ENCODE results near the gene NUDT8.

NUDT8 gene

DNA sequence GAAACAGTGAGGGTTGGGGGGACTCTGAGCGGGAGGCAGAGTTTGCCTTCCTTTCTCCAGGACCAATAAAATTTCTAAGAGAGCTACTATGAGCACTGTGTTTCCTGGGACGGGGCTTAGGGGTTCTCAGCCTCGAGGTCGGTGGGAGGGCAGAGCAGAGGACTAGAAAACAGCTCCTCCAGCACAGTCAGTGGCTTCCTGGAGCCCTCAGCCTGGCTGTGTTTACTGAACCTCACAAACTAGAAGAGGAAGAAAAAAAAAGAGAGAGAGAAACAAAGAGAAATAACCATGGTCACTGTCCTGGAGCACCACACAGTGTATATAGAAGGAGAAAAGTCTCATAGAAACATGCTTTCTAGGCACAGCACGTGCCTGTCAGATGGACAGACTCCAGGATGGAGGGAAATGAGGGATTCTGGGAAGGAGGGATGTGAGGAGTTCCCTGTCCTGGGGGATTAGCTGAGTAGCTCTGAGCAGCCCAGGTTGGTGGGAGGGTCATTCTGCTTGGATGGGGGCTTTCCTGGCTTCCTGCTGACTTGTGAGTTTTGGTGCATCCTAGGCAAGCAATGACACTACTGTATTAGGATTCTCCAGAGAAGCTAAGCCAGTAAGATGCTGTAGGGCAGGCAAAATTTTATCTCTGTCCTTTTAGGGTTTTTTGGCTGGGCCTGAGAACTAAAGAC is 43.0 kb downstream of the NUDT8 start:
- no peak for DNase-seq

DNA sequence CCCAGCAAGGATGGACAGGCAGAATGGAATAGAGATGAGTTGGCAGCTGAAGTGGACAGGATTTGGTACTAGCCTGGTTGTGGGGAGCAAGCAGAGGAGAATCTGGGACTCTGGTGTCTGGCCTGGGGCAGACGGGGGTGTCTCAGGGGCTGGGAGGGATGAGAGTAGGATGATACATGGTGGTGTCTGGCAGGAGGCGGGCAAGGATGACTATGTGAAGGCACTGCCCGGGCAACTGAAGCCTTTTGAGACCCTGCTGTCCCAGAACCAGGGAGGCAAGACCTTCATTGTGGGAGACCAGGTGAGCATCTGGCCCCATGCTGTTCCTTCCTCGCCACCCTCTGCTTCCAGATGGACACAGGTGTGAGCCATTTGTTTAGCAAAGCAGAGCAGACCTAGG is 43.8 kb downstream of the NUDT8 start:
- DNase-seq: no peak

GRCh38 chr11:67584881-67585873 is 44.6 kb downstream of the NUDT8 start:
- DNase-seq: no peak

DNA sequence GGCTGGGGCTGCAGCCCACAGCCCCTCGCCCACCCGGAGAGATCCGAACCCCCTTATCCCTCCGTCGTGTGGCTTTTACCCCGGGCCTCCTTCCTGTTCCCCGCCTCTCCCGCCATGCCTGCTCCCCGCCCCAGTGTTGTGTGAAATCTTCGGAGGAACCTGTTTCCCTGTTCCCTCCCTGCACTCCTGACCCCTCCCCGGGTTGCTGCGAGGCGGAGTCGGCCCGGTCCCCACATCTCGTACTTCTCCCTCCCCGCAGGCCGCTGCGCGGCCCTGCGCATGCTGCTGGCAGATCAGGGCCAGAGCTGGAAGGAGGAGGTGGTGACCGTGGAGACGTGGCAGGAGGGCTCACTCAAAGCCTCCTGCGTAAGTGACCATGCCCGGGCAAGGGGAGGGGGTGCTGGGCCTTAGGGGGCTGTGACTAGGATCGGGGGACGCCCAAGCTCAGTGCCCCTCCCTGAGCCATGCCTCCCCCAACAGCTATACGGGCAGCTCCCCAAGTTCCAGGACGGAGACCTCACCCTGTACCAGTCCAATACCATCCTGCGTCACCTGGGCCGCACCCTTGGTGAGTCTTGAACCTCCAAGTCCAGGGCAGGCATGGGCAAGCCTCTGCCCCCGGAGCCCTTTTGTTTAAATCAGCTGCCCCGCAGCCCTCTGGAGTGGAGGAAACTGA is 45.4 kb downstream of the NUDT8 start:
- DNase-seq: no peak

GRCh38 chr11:67583247-67584204 is 46.2 kb downstream of the NUDT8 start, which contains the start of gene GSTP1:
Gene GSTP1 (plus strand): TSS chr11:67583812. CDS start chr11:67583844, 32 bp downstream.
- DNase-seq: peak; percentile 76

- no peak for DNase-seq
Observed at GRCh38 chr11:67582011-67582410, 47.7 kb downstream of the NUDT8 start.

DNA sequence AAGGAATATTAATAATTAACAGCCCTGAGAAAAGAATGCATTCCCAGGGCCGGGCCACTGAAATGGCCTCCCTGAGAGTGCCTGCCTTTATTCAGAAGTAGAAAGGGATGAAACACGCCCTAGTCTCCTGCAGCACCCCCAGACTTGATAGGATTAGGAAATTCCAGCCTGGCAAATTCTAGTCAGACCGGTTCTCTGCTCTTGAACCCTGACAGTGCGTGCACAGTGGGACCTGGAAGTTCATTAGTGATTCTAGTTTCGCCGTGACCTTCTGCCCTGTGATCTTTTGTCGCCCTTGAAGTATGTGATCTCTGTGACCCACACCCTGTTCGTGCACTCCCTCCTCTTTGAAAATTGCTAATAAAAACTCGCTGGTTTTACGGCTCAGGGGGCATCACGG is 48.3 kb downstream of the NUDT8 start:
- no peak for DNase-seq

DNA sequence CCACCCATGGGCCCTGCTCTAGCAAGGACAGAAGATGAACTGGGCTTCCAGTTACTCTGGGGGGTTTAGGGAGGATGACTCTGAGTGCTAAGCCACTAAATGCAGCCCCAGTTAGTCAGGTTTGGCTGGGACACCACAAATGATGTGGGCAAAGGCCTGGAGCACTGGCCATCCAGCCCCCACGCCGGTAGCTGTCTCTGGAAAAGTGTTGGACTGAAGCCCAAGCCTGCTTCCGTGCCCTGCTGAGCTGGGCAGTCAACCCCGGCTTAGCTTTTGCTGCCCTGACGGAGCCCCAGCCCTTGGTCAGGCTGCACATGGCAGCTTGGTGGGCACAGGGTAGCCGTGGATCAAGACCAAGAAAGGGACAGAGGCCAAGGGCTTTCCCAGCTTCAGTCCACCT is 51.8 kb downstream of the NUDT8 start:
- DNase-seq: no peak

Measured in CD4-positive, alpha-beta T cell treated with Interleukin-4 for 4 hours (primary cell).